ENCODE data around the gene VDR. TPM values are rescaled to one million over a fixed set of nuclear protein-coding genes. Genes with fewer than 3 reads are reported as not detected.

Gene VDR
- total RNA-seq, 1 experiment from 2014 or later, result 9.5 TPM

- H3K27me3 ChIP-seq (ENCODE audit: insufficient read depth, low read length), result no peaks in the 10 kb centered on the region
- H3K36me3 ChIP-seq (ENCODE audit: control insufficient read depth in 1 of 2, insufficient read depth in 2 of 2, low read length in 2 of 2), result no peaks in the 10 kb centered on the region
- peaks cover 39 to 59% of the 10 kb centered on the region in 2 experiments for H3K4me1 ChIP-seq (ENCODE audit: control insufficient read depth in 1 of 2, insufficient read depth in 2 of 2, low read length in 2 of 2)
- no peak overlapping the region for H3K4me3 ChIP-seq (replicated peaks in 1 of 2; ENCODE audit: low read depth in 1 of 2, low read length in 2 of 2)
- no peak for DNase-seq (ENCODE audit: low read depth, low spot score)
- H3K27ac ChIP-seq (ENCODE audit: low read depth, low read length), result no peak overlapping the region
- intact Hi-C loops (cut with micrococcal nuclease), result no loop called here
- H3K79me2 ChIP-seq (ENCODE audit: insufficient read depth, low read length), result peaks cover 24% of the 10 kb centered on the region
- ChIA-PET RAD21 (ENCODE audit: low non-redundant PET in 1 of 2, low total read pairs in 2 of 2, uncharacterized antibody in 2 of 2, unreplicated experiment in 2 of 2) (no interaction called here), POLR2A (no interaction called here), CTCF (interaction anchor here (1.6 kb wide), 1 partner anchor 15 kb away, joined by 6 read pairs; no protein-coding TSS in a partner anchor)
- no peaks in the 10 kb centered on the region for H3K9me2 ChIP-seq (ENCODE audit: insufficient read depth)
- BruUV-seq (replicated peaks), result no TSS peak
- no peak overlapping the region for H3K4me2 ChIP-seq (ENCODE audit: low read length)
- TF ChIP-seq EZH2phosphoT487 (IDR thresholded peaks at IDR 0.05; ENCODE audit: borderline replicate concordance) (no peak), CBX3 (IDR thresholded peaks at IDR 0.05; ENCODE audit: low read depth) (no peak), TCF7L2 (IDR thresholded peaks at IDR 0.05; ENCODE audit: borderline replicate concordance, extremely low read depth, insufficient read depth, insufficient read length) (no peak), RAD21 (IDR thresholded peaks at IDR 0.05; ENCODE audit: low read depth) (no peak), FOSL1 (IDR thresholded peaks at IDR 0.05; ENCODE audit: low read depth) (no peak), YY1 (IDR thresholded peaks at IDR 0.05; ENCODE audit: extremely low read depth, insufficient replicate concordance, low read depth, low read length) (no peak), ZNF274 (IDR thresholded peaks at IDR 0.05; ENCODE audit: low read depth, low read length) (no peak), SP1 (IDR thresholded peaks at IDR 0.05; ENCODE audit: low read depth) (no peak)
- H3K9ac ChIP-seq (ENCODE audit: low read length), result no peak overlapping the region
- ATAC-seq, result no peak
- H2AFZ ChIP-seq (ENCODE audit: low read depth, low read length, poor library complexity, severe bottlenecking), result no peak overlapping the region
- no peaks in the 10 kb centered on the region for H4K20me1 ChIP-seq (ENCODE audit: insufficient read depth)
- no peaks in the 10 kb centered on the region for H3K9me3 ChIP-seq (ENCODE audit: control insufficient read depth in 1 of 2, insufficient read depth in 1 of 2, low read depth in 1 of 2, low read length in 2 of 2)
Measured at GRCh38 chr12:47822401-47822800, 82.4 kb downstream of the VDR start.

GRCh38 chr12:47821346-47821706 lies 83.5 kb downstream of the VDR start:
- ATAC-seq, result no peak
- no peak for DNase-seq (ENCODE audit: low read depth, low spot score)
- ChIA-PET POLR2A (interaction anchor here (1.2 to 1.8 kb wide), 3 partner anchors 8 to 14 kb away, joined by 9 to 16 read pairs (median 10); no protein-coding TSS in a partner anchor), CTCF (interaction anchor here (1.2 to 1.6 kb wide), 3 partner anchors 9 to 16 kb away, joined by 4 to 6 read pairs (median 5); no protein-coding TSS in a partner anchor), RAD21 (ENCODE audit: low non-redundant PET in 1 of 2, low total read pairs in 2 of 2, uncharacterized antibody in 2 of 2, unreplicated experiment in 2 of 2) (interaction anchor here in 1 of 2 experiments (1.2 to 1.3 kb wide), 2 partner anchors 16 to 17 kb away, joined by 3 read pairs; no protein-coding TSS in a partner anchor)
- Histone ChIP-seq H4K20me1 (ENCODE audit: insufficient read depth) (no peaks in the 10 kb centered on the region), H3K27ac (ENCODE audit: low read depth, low read length) (peak overlapping the region; percentile 98), H3K4me3 (replicated peaks in 1 of 2; ENCODE audit: low read depth in 1 of 2, low read length in 2 of 2) (peak overlapping the region; percentile 70 to 86; a peak in 2 of 4 replicates), H2AFZ (ENCODE audit: low read depth, low read length, poor library complexity, severe bottlenecking) (no peak overlapping the region), H3K36me3 (ENCODE audit: control insufficient read depth in 1 of 2, insufficient read depth in 2 of 2, low read length in 2 of 2) (no peaks in the 10 kb centered on the region), H3K9me2 (ENCODE audit: insufficient read depth) (no peaks in the 10 kb centered on the region), H3K4me2 (ENCODE audit: low read length) (peak overlapping the region; percentile 100), H3K4me1 (ENCODE audit: control insufficient read depth in 1 of 2, insufficient read depth in 2 of 2, low read length in 2 of 2) (peaks cover 41 to 69% of the 10 kb centered on the region in 2 experiments), H3K79me2 (ENCODE audit: insufficient read depth, low read length) (peaks cover 35% of the 10 kb centered on the region), H3K9ac (ENCODE audit: low read length) (peak overlapping the region; percentile 97), H3K9me3 (ENCODE audit: control insufficient read depth in 1 of 2, insufficient read depth in 1 of 2, low read depth in 1 of 2, low read length in 2 of 2) (no peaks in the 10 kb centered on the region), H3K27me3 (ENCODE audit: insufficient read depth, low read length) (no peaks in the 10 kb centered on the region)
- intact Hi-C loops (cut with micrococcal nuclease), result no loop called here
- BruUV-seq (replicated peaks), result no TSS peak
- no peak for TF ChIP-seq CEBPB (IDR thresholded peaks at IDR 0.05; ENCODE audit: low read depth)
- TF ChIP-seq POLR2A (IDR thresholded peaks at IDR 0.05; ENCODE audit: borderline replicate concordance, extremely low read depth, insufficient read depth, insufficient read length), result no peak
- TF ChIP-seq FOSL1 (IDR thresholded peaks at IDR 0.05; ENCODE audit: low read depth), result no peak
- no peak for TF ChIP-seq EZH2 (IDR thresholded peaks at IDR 0.05)
- no peak for TF ChIP-seq ZFX (IDR thresholded peaks at IDR 0.05)
- no peak for TF ChIP-seq JUND (IDR thresholded peaks at IDR 0.05)
- no peak for TF ChIP-seq MAX (IDR thresholded peaks at IDR 0.05)
- no peak for TF ChIP-seq ZBTB33 (IDR thresholded peaks at IDR 0.05; ENCODE audit: extremely low read depth, insufficient replicate concordance, low read length)
- no peak for TF ChIP-seq CTCF (IDR thresholded peaks at IDR 0.05 in 2 of 3, conservative IDR thresholded peaks at IDR 0.05 in 1 of 3; ENCODE audit: borderline replicate concordance in 1 of 3, insufficient read depth in 1 of 3, low read depth in 2 of 3, low read length in 2 of 3)
- TF ChIP-seq EZH2phosphoT487 (IDR thresholded peaks at IDR 0.05; ENCODE audit: borderline replicate concordance), result no peak

Data from HCT116 (cell line).